ENCODE results near the gene CHID1.
A peak's percentile ranks its signal among the peaks of the same experiment; 100 is the strongest.

The CHID1 gene

GRCh38 chr11:827146-827896 lies 83.3 kb downstream of the CHID1 start:
- TF ChIP-seq CTCF (IDR thresholded peaks at IDR 0.05), result no peak
- Histone ChIP-seq H3K4me3 (peak overlapping the region; percentile 64), H3K27ac (peak overlapping the region; percentile 37 to 70)
- no peak for DNase-seq (ENCODE audit: low spot score)

- Histone ChIP-seq H3K27ac (peak overlapping the region; percentile 37 to 70), H3K4me3 (peak overlapping the region; percentile 64)
- TF ChIP-seq CTCF (IDR thresholded peaks at IDR 0.05), result no peak
- no peak for DNase-seq (ENCODE audit: low spot score)
These were observed 83.8 kb downstream of the CHID1 start for GRCh38 chr11:826836-827145.

GRCh38 chr11:826227-826621 lies 84.4 kb downstream of the CHID1 start:
- no peak for TF ChIP-seq CTCF (IDR thresholded peaks at IDR 0.05)
- no peak overlapping the region for H3K4me3 ChIP-seq

GRCh38 chr11:825366-826226 lies 85.0 kb downstream of the CHID1 start:
- no peak for TF ChIP-seq CTCF (IDR thresholded peaks at IDR 0.05)
- no peak overlapping the region for H3K27ac ChIP-seq
- H3K4me3 ChIP-seq, result no peak overlapping the region
- no peak for DNase-seq (ENCODE audit: low spot score)

More at GRCh38 chr11:826227-826621, 84.4 kb downstream of the CHID1 start:
- no peak overlapping the region for H3K27ac ChIP-seq
- no peak for DNase-seq (ENCODE audit: low spot score)

DNA sequence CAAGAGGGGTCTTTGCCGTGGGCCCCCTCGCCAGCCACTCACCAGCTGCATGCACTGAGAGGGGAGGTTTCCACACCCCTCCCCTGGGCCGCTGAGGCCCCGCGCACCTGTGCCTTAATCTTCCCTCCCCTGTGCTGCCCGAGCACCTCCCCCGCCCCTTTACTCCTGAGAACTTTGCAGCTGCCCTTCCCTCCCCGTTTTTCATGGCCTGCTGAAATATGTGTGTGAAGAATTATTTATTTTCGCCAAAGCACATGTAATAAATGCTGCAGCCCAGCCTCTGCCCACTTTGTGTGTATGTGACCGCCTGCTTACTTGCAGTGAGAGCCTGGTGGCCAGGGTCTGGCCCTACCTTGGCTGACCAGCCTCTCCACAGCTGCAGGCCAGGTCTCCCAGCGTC lies 85.7 kb downstream of the CHID1 start:
- Histone ChIP-seq H3K4me3 (no peak overlapping the region), H3K27ac (no peak overlapping the region)
- no peak for TF ChIP-seq CTCF (IDR thresholded peaks at IDR 0.05)
- DNase-seq (ENCODE audit: low spot score), result no peak

DNA sequence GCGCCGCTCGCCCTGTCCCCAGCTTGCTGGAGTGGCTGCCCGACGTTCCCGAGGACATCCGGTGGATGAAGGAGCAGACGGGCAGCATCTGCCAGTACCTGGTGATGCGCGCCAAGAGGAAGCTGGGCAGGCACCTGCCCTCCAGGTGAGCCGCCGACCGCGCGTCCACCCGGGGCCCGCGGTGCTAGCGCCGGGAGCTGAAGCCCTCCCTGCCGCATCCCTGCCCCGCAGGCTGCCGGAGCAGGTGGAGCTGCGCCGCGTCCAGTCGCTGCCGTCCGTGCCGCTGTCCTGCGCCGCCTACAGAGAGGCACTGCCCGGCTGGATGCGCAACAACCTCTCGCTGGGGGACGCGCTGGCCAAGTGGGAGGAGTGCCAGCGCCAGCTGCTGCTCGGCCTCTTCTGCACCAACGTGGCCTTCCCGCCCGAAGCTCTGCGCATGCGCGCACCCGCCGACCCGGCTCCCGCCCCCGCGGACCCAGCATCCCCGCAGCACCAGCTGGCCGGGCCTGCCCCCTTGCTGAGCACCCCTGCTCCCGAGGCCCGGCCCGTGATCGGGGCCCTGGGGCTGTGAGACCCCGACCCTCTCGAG lies 86.2 kb downstream of the CHID1 start:
- Histone ChIP-seq H3K27ac (no peak overlapping the region), H3K4me3 (no peak overlapping the region)
- no peak for DNase-seq (ENCODE audit: low spot score)
- TF ChIP-seq CTCF (IDR thresholded peaks at IDR 0.05), result no peak
